Mesothelial cell of epicardium (in vitro differentiated cells): Measurements from ENCODE around the gene MZB1. TPM values are rescaled to one million over a fixed set of nuclear protein-coding genes. Genes with fewer than 3 reads are reported as not detected.

Source experiments
- DNase-seq, 2 experiments: peaks; one replicate each; pipeline ENCODE4 v3.0.0; 2021; ENCODE audit warnings: low spot score in 2 of 2; ENCODE audit not compliant: unreplicated experiment in 2 of 2
- H3K27ac Mint-ChIP-seq: 2 replicates; pipeline ENCODE4 v1.8.0; 2021; ENCODE audit warnings: mixed read lengths
- H3K27me3 Mint-ChIP-seq: 2 replicates; pipeline ENCODE4 v1.8.0; 2021; ENCODE audit warnings: low read depth, mixed read lengths
- H3K36me3 Mint-ChIP-seq: 2 replicates; pipeline ENCODE4 v1.8.0; 2021; ENCODE audit warnings: mixed read lengths
- H3K4me1 Mint-ChIP-seq: 2 replicates; pipeline ENCODE4 v1.8.0; 2021; ENCODE audit warnings: mixed read lengths
- H3K4me3 Mint-ChIP-seq: 2 replicates; pipeline ENCODE4 v1.8.0; 2021; ENCODE audit warnings: mild to moderate bottlenecking, moderate library complexity, mixed read lengths
- H3K9me3 Mint-ChIP-seq: 2 replicates; pipeline ENCODE4 v1.8.0; 2021; ENCODE audit warnings: mixed read lengths
- total RNA-seq: library from RNA; stranded (reverse); gene quantifications from 3 replicates; pipeline ENCODE4 v1.2.1, GENCODE V29; 2021
- TF ChIP-seq, protein P1 (sequence below): fragments of 200-600 bp; sonication (generic); IDR thresholded peaks from one replicate; pipeline ENCODE4 v1.5.0; 2021; ENCODE audit warnings: antibody characterized with exemption; ENCODE audit not compliant: unreplicated experiment

The MZB1 gene
- total RNA-seq, 1 donor from 2014 or later: 0.20 TPM

DNA sequence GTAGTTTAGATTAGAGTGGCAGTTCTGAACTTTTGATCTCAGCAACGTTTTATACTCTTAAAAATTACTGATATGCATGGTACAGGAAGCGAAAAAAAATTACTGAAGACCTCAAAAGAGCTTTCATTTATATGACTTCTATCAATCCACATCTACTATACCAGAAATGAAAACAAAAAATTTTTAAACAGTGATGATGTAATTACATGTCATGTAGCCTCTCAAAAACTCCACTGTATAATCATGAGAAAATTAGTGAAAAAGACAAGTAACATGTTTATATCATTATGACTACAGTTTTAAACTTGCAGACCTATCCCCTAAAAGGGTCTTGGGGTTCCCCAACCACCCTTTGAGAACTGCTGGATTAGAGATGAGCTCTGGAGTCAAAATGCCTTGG lies 40.3 kb upstream of the MZB1 start:
- Mint-ChIP-seq H3K9me3 (no peaks in the 10 kb centered on the region), H3K4me1 (no peaks in the 10 kb centered on the region), H3K27me3 (no peaks in the 10 kb centered on the region), H3K4me3 (no peak overlapping the region), H3K27ac (no peak overlapping the region), H3K36me3 (peaks cover 27% of the 10 kb centered on the region)
- no peak for DNase-seq
- TF ChIP-seq, protein P1, sequence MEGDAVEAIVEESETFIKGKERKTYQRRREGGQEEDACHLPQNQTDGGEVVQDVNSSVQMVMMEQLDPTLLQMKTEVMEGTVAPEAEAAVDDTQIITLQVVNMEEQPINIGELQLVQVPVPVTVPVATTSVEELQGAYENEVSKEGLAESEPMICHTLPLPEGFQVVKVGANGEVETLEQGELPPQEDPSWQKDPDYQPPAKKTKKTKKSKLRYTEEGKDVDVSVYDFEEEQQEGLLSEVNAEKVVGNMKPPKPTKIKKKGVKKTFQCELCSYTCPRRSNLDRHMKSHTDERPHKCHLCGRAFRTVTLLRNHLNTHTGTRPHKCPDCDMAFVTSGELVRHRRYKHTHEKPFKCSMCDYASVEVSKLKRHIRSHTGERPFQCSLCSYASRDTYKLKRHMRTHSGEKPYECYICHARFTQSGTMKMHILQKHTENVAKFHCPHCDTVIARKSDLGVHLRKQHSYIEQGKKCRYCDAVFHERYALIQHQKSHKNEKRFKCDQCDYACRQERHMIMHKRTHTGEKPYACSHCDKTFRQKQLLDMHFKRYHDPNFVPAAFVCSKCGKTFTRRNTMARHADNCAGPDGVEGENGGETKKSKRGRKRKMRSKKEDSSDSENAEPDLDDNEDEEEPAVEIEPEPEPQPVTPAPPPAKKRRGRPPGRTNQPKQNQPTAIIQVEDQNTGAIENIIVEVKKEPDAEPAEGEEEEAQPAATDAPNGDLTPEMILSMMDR: no peak

DNA sequence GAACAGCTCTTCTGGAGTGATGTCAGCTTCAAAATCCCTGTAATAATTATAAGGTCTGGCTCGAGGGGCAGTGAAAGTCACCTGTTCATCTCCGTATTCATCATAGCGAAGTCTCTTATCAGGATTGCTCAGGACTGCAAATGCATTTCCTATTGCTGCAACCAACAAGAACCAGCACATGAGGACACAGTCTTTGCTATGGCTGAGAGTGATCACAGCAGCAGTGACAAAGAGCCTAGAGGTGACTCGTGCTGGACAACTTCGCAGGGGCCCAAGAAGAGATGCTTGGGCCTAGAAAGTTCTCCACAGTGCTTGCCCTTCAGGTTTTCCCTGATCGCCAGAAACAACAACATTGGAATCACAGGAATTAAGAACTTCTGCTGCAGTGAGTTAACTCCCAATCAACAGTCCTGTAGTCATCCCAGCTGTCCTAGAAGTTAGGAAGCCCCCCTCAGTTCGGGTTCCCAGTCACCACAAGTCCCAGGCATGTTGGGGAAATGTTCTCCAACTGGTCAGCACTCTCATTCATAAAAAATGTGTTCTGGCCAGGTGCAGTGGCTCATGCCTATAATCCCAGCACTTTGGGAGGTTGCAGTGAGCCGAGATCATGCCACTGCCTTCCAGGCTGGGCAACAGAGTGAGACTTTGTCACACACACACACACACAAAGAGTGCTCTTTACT lies 36.6 kb upstream of the MZB1 start:
- Mint-ChIP-seq H3K9me3 (no peaks in the 10 kb centered on the region), H3K27me3 (no peaks in the 10 kb centered on the region), H3K4me3 (no peak overlapping the region), H3K27ac (no peak overlapping the region), H3K36me3 (peaks cover 36% of the 10 kb centered on the region), H3K4me1 (no peaks in the 10 kb centered on the region)
- no peak for DNase-seq
- TF ChIP-seq, protein P1: no peak

DNA sequence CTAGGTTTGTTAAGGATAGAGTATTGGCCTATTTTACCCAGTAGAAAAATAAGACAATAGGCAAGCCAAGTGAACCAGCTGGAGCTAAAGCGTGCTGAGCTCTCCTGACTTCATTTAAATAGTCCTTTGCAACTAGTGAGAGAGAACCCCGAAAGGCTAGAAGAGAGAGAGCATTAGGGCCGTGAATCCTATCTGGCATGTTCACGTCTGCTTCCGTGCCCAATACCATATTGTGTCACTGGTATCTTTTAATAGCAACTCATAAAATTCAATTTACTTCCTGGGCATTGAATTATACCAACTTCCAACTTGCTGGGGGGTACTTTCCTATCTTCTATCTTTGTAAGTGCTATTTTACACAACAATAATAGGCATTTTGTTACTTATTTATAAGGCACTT lies 35.8 kb upstream of the MZB1 start:
- no peak overlapping the region for H3K27ac Mint-ChIP-seq
- no peaks in the 10 kb centered on the region for H3K9me3 Mint-ChIP-seq
- TF ChIP-seq, protein P1: no peak
- no peak for DNase-seq
- peaks cover 40% of the 10 kb centered on the region for H3K36me3 Mint-ChIP-seq
- H3K27me3 Mint-ChIP-seq: no peaks in the 10 kb centered on the region
- H3K4me3 Mint-ChIP-seq: no peak overlapping the region
- H3K4me1 Mint-ChIP-seq: no peaks in the 10 kb centered on the region

DNA sequence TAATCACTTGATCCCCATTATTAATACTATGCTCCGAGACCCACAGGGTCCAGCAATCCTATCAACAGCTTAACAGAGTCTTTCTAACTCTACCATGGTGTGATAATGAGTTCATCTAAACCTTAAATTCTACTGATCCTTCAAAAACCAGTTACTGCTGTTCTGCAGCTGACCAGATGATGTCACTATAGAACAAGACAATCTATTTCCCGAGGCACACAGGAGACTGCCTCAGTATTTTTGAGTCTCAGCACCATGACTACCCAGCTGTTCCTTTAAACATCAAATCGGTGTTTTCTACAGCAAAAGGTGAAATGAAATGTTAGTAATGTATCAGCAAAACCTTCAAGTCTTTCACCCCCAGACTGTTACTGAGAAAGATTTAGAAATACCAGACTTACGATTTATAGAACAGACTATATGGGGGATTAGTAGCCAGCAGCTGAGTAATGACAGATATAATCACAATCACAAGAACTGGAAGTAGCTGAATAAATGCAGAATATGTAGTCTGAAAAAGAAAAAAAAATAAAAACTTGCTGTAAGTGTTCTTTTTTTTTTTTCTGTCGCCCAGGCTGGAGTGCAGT lies 32.7 kb upstream of the MZB1 start:
- Mint-ChIP-seq H3K4me1 (no peaks in the 10 kb centered on the region), H3K4me3 (no peak overlapping the region), H3K27me3 (no peaks in the 10 kb centered on the region), H3K27ac (peak overlapping the region; percentile 62), H3K9me3 (no peaks in the 10 kb centered on the region), H3K36me3 (peaks cover 40% of the 10 kb centered on the region)
- no peak for DNase-seq
- TF ChIP-seq, protein P1: peak; percentile 38

DNA sequence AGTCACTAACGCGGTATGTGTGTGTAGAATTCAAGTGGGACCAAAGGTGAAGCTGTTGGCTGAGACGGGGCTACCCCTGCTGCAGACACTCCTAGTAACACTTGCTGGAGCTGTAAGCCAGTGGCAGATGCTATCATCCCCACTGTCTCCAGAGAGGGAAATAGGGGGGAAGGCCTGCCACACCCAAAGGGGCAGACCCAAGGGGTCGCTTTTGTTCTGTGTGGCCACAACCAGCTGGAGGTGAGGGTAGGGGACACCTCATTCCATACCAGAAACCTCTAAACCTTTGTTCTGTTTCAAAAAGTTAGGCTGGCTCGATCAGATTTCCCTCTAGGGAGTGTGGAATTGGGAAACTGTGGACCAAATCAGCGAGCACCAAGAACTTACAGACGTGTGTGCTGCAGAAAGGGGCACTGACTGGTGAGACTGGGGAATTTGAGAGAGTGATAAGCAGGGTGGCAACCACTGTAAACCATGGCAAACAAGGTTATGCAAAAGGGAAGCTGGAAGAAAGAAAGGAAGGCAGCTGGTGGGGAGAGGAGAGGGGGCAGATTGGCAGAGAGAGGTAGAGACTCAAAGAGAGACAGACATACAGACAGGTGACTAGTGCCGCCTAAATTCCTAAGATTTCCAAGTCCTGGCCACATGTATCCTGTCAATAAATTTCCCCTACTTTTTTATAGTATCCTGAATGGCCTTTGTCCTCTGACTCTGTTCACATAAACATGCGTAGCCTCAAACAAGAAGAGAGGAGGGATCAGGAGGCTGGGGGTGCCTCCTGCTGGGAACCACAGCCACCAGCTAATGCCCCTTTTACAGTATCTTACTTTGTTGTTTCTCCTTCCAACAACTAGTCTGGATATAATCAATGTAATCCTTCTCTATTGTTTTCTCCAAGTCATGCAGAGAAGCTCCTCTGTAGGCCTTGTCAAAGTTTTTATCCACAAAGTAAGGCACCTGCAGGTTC lies 29.8 kb upstream of the MZB1 start:
- no peaks in the 10 kb centered on the region for H3K27me3 Mint-ChIP-seq

More for the DNA sequence above, 29.8 kb upstream of the MZB1 start:
- Mint-ChIP-seq H3K36me3 (peaks cover 34% of the 10 kb centered on the region), H3K27ac (no peak overlapping the region), H3K4me3 (no peak overlapping the region), H3K9me3 (no peaks in the 10 kb centered on the region), H3K4me1 (no peaks in the 10 kb centered on the region)
- no peak for DNase-seq
- TF ChIP-seq, protein P1: no peak
